Measurements from ENCODE around the gene APOBEC3B. TPM values are rescaled to one million over a fixed set of nuclear protein-coding genes. Genes with fewer than 3 reads are reported as not detected.

APOBEC3B gene
- polyA plus RNA-seq, 1 of the 3 experiments (the other 2 are of a cell fraction), result not detected

DNA sequence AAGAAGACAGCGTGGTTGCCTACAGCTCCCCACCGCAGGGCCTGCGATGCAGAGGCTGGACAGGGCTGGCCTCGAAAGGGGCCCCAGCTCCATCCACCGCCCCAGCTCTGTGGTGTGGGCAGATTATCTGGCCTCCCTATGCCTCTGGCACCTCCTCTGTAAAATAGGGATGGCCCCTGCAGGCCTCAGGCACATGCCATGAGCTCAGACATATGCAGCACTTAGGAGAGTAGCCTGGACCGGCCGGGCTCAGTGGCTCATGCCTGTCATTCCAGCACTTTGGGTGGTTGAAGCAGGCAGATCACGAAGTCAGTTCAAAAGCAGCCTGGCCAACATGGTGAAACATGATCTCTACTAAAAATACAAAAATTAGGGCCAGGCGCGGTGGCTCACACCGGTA, 46.1 kb downstream of the APOBEC3B start:
- Histone ChIP-seq H3K27ac (ENCODE audit: low read depth in 2 of 2, low read length in 1 of 2) (no peak overlapping the region), H3K27me3 (ENCODE audit: insufficient read depth) (no peaks in the 10 kb centered on the region), H3K79me2 (ENCODE audit: insufficient read depth) (no peaks in the 10 kb centered on the region), H3K4me3 (ENCODE audit: low read depth in 2 of 2, low read length in 1 of 2) (no peak overlapping the region), H3K4me2 (no peak overlapping the region), H3K9ac (no peak overlapping the region), H3K36me3 (replicated peaks in 1 of 2; ENCODE audit: control insufficient read depth in 1 of 2, insufficient read depth in 2 of 2, low read length in 1 of 2) (no peaks in the 10 kb centered on the region), H3F3A (replicated peaks; ENCODE audit: insufficient read depth) (no peaks in the 10 kb centered on the region), H3K9me3 (no peaks in the 10 kb centered on the region), H2AFZ (ENCODE audit: low read depth) (no peak overlapping the region), H3K4me1 (ENCODE audit: control insufficient read depth in 1 of 2, insufficient read depth in 2 of 2, low read depth in 1 of 2, low read length in 1 of 2) (no peaks in the 10 kb centered on the region), H4K20me1 (ENCODE audit: insufficient read depth) (no peaks in the 10 kb centered on the region), H3K9me2 (no peaks in the 10 kb centered on the region)
- DNase-seq, result no peak
- WGBS (ENCODE audit: low lambda C conversion rate), result 98% methylated on average over 9 of the region's 11 CpGs
- ChIA-PET POLR2A (no interaction called here), CTCF (interaction anchor here (0.7 kb wide), 1 partner anchor 14 kb away, joined by 3 read pairs; the partner anchor contains the start of gene APOBEC3C)
- TF ChIP-seq TCF12 (IDR thresholded peaks at IDR 0.05) (no peak), CTCF (IDR thresholded peaks at IDR 0.05) (no peak), RCOR1 (IDR thresholded peaks at IDR 0.05; ENCODE audit: low read length) (no peak), YY1 (IDR thresholded peaks at IDR 0.05; ENCODE audit: low read depth) (no peak), POLR2AphosphoS5 (IDR thresholded peaks at IDR 0.05; ENCODE audit: low read depth, low read length) (no peak), USF1 (IDR thresholded peaks at IDR 0.05; ENCODE audit: borderline replicate concordance, low read depth) (no peak), RXRA (IDR thresholded peaks at IDR 0.05; ENCODE audit: borderline replicate concordance, low read depth) (no peak), RAD21 (IDR thresholded peaks at IDR 0.05; ENCODE audit: low read length) (no peak), NFIC (IDR thresholded peaks at IDR 0.05; ENCODE audit: borderline replicate concordance) (no peak), USF2 (IDR thresholded peaks at IDR 0.05; ENCODE audit: borderline replicate concordance, low read depth, low read length) (no peak), MEF2A (IDR thresholded peaks at IDR 0.05; ENCODE audit: borderline replicate concordance, low read depth) (no peak), FOXJ3 (CRISPR knock-in tag; IDR thresholded peaks at IDR 0.05) (no peak), RFX5 (IDR thresholded peaks at IDR 0.05; ENCODE audit: low read length) (no peak), IRF3 (IDR thresholded peaks at IDR 0.05; ENCODE audit: low read depth, low read length) (no peak), CHD2 (IDR thresholded peaks at IDR 0.05; ENCODE audit: low read length, partially characterized antibody) (no peak)
- TF ChIP-seq, protein P1, sequence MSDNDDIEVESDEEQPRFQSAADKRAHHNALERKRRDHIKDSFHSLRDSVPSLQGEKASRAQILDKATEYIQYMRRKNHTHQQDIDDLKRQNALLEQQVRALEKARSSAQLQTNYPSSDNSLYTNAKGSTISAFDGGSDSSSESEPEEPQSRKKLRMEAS (IDR thresholded peaks at IDR 0.05; ENCODE audit: low read depth), result no peak
- TF ChIP-seq, protein P2, sequence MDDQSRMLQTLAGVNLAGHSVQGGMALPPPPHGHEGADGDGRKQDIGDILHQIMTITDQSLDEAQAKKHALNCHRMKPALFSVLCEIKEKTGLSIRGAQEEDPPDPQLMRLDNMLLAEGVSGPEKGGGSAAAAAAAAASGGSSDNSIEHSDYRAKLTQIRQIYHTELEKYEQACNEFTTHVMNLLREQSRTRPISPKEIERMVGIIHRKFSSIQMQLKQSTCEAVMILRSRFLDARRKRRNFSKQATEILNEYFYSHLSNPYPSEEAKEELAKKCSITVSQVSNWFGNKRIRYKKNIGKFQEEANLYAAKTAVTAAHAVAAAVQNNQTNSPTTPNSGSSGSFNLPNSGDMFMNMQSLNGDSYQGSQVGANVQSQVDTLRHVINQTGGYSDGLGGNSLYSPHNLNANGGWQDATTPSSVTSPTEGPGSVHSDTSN (IDR thresholded peaks at IDR 0.05), result no peak
- TF ChIP-seq, protein P3, sequence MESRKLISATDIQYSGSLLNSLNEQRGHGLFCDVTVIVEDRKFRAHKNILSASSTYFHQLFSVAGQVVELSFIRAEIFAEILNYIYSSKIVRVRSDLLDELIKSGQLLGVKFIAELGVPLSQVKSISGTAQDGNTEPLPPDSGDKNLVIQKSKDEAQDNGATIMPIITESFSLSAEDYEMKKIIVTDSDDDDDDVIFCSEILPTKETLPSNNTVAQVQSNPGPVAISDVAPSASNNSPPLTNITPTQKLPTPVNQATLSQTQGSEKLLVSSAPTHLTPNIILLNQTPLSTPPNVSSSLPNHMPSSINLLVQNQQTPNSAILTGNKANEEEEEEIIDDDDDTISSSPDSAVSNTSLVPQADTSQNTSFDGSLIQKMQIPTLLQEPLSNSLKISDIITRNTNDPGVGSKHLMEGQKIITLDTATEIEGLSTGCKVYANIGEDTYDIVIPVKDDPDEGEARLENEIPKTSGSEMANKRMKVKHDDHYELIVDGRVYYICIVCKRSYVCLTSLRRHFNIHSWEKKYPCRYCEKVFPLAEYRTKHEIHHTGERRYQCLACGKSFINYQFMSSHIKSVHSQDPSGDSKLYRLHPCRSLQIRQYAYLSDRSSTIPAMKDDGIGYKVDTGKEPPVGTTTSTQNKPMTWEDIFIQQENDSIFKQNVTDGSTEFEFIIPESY (IDR thresholded peaks at IDR 0.05; ENCODE audit: borderline replicate concordance, low read depth), result no peak
